WERI-Rb-1 (cell line): ENCODE measurements around the gene PLXDC2.

Experiments
- DNase-seq: peaks from one replicate; pipeline ENCODE4 v3.0.0-alpha.2; 2020
- H3K27ac ChIP-seq: fragments of 250-450 bp; sonication (Bioruptor Pico); 2 replicates; pipeline ENCODE4 v1.5.1; 2020; ENCODE audit warnings: mild to moderate bottlenecking, moderate library complexity
- H3K27me3 ChIP-seq: fragments of 250-450 bp; sonication (Bioruptor Pico); 2 replicates; pipeline ENCODE4 v1.5.1; 2021; ENCODE audit warnings: mild to moderate bottlenecking, low read depth, moderate library complexity; ENCODE audit not compliant: insufficient read depth, severe bottlenecking
- H3K36me3 ChIP-seq: fragments of 250-450 bp; sonication (Bioruptor Pico); 2 replicates; pipeline ENCODE4 v1.5.1; 2020; ENCODE audit warnings: mild to moderate bottlenecking, moderate library complexity
- H3K4me3 ChIP-seq: 2 replicates; pipeline ENCODE4 v1.5.1; 2011; ENCODE audit warnings: low read depth, mild to moderate bottlenecking, control low read depth, low read length
- H3K9me3 ChIP-seq: fragments of 250-450 bp; sonication (Bioruptor Pico); 2 replicates; pipeline ENCODE4 v1.5.1; 2021; ENCODE audit warnings: mild to moderate bottlenecking, moderate library complexity; ENCODE audit not compliant: severe bottlenecking
- CTCF ChIP-seq: IDR thresholded peaks from 2 replicates; pipeline ENCODE4 v1.5.1; 2011; ENCODE audit warnings: low read depth, mild to moderate bottlenecking, control low read depth, inconsistent platforms, low read length

PLXDC2 gene

GRCh38 chr10:19825700-19826099 lies 9.5 kb downstream of the PLXDC2 start:
- Histone ChIP-seq H3K27me3 (no peaks in the 10 kb centered on the region), H3K4me3 (no peak overlapping the region), H3K27ac (no peak overlapping the region), H3K9me3 (no peaks in the 10 kb centered on the region), H3K36me3 (no peaks in the 10 kb centered on the region)
- DNase-seq = no peak
- TF ChIP-seq CTCF = no peak

- no peak for TF ChIP-seq CTCF
- no peaks in the 10 kb centered on the region for H3K27me3 ChIP-seq
- no peak overlapping the region for H3K27ac ChIP-seq
- H3K36me3 ChIP-seq = no peaks in the 10 kb centered on the region
- DNase-seq = no peak
- H3K4me3 ChIP-seq = no peak overlapping the region
- no peaks in the 10 kb centered on the region for H3K9me3 ChIP-seq
Measured at GRCh38 chr10:19826712-19827111, 10.5 kb downstream of the PLXDC2 start.

GRCh38 chr10:19828278-19829049 lies 12.2 kb downstream of the PLXDC2 start:
- Histone ChIP-seq H3K9me3 (no peaks in the 10 kb centered on the region), H3K4me3 (no peak overlapping the region), H3K27me3 (no peaks in the 10 kb centered on the region), H3K27ac (no peak overlapping the region), H3K36me3 (no peaks in the 10 kb centered on the region)
- no peak for DNase-seq
- TF ChIP-seq CTCF = no peak

GRCh38 chr10:19832699-19833098 lies 16.5 kb downstream of the PLXDC2 start:
- H3K4me3 ChIP-seq = no peak overlapping the region
- H3K9me3 ChIP-seq = no peaks in the 10 kb centered on the region
- H3K27me3 ChIP-seq = no peaks in the 10 kb centered on the region
- no peak for DNase-seq
- no peaks in the 10 kb centered on the region for H3K36me3 ChIP-seq
- no peak for TF ChIP-seq CTCF
- no peak overlapping the region for H3K27ac ChIP-seq

GRCh38 chr10:19833170-19833824 lies 17.1 kb downstream of the PLXDC2 start:
- DNase-seq = no peak
- no peak overlapping the region for H3K27ac ChIP-seq
- no peak for TF ChIP-seq CTCF

More at GRCh38 chr10:19833170-19833824, 17.1 kb downstream of the PLXDC2 start:
- Histone ChIP-seq H3K4me3 (no peak overlapping the region), H3K36me3 (no peaks in the 10 kb centered on the region), H3K27me3 (no peaks in the 10 kb centered on the region), H3K9me3 (no peaks in the 10 kb centered on the region)
